GM20431 (cell line): ENCODE measurements around the gene BPIFB6.

Experiments used
- in situ Hi-C: fragments of 300-500 bp; cut with MseI, MboI; formaldehyde crosslinking; loops from one replicate; pipeline ENCODE4 v1.15.0; 2020; ENCODE audit warnings: low sequenced_read_pairs; ENCODE audit not compliant: unreplicated experiment

BPIFB6 gene

GRCh38 chr20:33000802-33001466, 30.5 kb upstream of the BPIFB6 start:
- in situ Hi-C loops: no loop called here

GRCh38 chr20:33002087-33002808, 29.2 kb upstream of the BPIFB6 start:
- in situ Hi-C loops: no loop called here

DNA sequence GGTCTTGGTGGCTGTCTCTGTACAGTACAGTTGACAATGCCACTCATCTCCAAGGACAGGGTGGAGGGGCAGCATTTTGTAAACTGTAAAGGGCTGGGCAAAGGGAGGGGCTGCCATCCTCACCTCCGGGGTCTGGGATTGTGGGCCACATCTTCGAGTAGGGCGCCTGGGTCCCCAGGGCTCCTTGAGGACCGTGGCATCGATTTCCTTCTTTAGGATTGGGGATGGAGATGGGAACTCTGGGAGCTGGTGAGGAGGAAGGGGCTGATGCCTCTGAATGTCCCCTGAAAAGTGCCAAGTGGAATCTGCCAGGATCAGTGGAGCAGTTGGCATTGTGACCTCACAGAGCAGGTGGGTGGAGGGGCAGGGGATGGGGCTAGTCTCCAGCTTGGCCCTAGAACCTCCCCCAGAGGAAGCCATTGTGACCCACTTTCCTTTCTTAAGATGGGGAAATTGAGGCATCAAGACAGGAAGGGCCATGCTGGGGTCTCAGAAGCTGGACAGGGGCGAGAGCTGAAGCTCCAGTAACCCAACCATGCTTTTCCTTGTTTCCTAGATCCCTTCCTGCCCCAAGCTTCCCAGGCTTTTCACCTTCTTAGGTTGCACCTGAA, 27.2 kb upstream of the BPIFB6 start, which contains the start of gene SUN5:
TSS of gene SUN5 (minus strand) at position 293 of the 611 bp plus-strand sequence. CDS start at position 200, 93 bp downstream.
- in situ Hi-C loops: no loop called here

DNA sequence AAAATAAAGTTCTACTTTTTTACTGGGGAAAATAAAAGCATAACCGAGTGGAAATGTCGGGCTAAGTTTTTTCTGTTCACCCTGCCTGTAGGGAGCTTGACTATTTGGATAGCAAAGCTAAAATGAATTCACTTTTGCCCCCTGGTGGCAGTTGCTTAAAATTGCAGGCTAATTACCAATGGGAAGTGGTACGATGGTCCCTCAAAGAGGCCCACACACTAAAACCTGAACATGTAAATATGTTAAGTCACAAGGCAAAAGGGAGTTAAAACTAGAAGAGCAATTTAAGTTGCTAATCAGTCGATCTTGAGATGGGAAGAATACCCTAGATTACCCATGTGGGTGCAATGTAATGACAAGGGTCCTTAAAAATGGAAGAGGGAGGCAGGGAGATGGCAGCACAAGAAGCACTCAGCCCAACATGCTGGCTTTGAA, 26.3 kb upstream of the BPIFB6 start:
- in situ Hi-C loops: no loop called here

GRCh38 chr20:33005908-33006775, 25.3 kb upstream of the BPIFB6 start:
- in situ Hi-C loops: no loop called here

- in situ Hi-C loops: no loop called here
Observed at GRCh38 chr20:33006776-33007375, 24.6 kb upstream of the BPIFB6 start.

DNA sequence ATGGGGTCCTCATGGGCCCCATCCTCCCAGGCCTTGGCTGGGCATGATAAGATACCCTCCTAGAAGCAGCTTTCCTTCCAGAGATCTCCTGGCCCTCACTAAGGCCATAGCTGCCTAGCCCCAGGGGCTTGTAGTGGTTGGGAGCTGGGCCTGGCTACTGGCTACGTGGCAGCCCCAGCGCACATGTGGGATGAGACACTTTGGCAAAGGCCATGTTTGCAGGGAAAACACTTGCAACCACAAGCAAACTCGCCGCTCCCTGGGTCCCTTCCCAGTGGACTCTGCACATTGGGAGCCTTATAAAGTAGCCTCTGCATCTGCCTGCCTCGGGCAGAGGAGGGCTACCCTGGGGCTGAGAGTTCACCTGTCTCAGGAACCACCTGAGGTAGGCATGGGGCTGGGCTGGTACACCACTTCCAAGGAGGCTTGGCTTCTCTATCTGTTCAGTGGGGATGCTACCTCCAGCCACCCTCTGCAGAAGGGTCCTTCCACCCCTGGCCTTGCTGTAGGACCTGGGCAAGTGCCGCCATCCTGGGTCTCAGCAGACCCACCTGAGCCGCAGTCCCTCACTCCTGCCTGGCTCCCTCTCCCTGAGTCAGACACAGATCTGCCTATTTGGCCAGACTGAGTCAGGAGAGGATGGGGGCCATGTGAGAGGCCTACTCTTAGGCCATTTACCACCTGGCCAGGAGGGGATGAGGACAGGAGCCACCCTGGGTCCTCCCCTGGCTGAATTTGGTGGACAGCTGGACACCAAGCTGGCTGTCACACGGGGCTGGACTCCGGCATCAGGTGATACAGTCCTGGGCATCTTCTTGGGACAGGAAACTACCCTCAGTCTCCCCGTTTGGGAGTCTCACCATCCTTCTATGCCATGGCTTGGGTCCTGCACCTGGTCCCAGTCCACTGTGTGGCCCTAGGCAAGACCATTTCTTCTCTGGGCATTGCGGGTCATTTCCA, 23.8 kb upstream of the BPIFB6 start, which contains the start of gene BPIFB2:
TSS of gene BPIFB2 (plus strand) at position 329 of the 960 bp plus-strand sequence. CDS start 871 bp downstream, outside the sequence.
- in situ Hi-C loops: no loop called here

GRCh38 chr20:33008336-33009213, 22.9 kb upstream of the BPIFB6 start:
- in situ Hi-C loops: no loop called here

GRCh38 chr20:33009214-33010132, 22.0 kb upstream of the BPIFB6 start:
- in situ Hi-C loops: no loop called here

DNA sequence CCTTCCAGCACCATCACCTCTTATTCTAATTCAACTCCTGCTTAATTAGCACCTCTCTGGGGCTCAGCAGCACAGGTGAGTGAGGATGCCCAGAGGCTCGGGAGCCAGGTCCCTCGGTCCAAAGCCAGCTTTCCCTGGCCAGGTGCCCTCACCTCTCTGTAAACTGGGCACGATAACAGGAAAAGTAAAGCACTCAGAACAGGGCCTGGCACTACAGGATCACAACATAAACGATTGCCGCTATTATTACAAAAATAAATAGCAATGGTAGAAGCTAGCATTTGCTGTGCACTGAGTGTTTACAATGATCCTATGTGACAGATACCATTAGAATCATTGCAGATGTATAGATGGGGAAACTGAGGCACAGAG, 21.3 kb upstream of the BPIFB6 start:
- in situ Hi-C loops: no loop called here

DNA sequence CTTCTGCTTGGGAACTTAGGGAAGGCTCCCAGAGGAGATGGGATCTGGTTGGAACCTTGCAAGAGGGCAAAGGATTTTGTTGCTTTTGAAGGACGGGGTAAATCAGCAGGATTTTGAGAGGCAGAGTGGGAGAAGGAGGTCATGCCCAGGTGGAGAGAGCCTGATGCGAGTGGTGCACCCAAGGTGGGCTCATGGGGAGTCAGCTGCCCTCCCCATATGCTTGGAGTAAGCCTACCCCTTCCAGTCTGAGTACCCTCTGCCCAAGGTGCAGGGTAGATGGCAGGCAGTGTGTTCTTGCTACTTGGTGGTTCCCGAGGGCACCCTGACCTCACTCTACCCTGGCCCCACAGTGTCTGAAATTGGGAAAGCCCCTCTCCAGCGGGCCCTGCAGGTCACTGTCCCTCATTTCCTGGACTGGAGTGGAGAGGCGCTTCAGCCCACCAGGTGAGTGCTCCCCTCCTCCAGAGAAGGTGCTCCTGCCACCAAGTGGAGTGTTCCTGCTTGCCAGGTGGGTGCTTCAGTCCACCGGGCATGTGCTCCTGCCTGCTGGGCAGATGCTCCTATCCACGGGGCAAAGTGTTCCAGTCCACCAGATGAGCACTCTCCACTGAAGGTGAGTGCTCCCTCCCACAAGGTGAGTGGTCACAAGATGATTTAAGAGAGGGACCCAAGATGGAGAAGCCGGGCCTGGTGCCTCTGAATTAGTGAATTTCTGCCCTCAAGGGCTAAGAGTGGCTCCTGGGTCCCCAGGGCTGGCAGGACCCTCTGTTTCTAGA, 20.6 kb upstream of the BPIFB6 start:
- in situ Hi-C loops: no loop called here

DNA sequence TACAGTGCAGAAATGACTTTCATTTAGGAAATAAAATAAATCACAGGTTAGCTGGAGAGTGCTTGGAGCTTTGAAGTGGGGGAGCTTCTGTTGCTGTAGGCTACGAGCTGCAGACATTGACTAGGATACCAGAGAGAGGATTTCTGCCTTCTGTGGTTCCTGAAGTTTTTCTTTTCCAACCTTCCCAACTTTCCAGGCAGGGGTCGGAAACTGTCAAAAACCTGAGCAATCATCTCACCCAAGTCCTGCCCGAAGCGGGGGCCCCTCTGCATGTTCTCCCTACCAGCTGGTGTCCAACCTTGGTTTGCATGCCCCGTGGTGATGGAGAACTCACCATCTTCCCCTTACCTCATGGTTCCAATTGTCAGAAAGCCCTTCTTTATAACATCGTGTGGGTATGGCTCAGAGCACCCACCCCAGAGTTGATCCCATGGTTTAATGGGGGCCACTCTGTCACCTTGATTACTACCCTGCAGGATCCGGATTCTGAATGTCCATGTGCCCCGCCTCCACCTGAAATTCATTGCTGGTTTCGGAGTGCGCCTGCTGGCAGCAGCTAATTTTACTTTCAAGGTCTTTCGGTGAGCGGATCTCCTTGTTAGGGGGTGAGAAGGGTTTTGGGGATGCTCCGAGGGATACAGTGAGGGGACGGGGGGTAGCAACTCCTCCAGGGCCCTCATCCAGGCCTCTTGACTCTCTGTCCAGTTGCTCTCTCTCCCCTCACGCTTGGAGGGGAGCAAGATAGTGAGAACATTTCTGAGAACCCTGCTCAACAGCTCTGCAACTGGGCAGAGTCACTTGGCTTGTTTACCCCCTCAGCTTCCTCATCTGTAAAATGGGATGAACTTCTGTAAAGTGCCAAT, 18.9 kb upstream of the BPIFB6 start:
- in situ Hi-C loops: no loop called here

GRCh38 chr20:33013701-33014326, 17.6 kb upstream of the BPIFB6 start:
- in situ Hi-C loops: no loop called here

DNA sequence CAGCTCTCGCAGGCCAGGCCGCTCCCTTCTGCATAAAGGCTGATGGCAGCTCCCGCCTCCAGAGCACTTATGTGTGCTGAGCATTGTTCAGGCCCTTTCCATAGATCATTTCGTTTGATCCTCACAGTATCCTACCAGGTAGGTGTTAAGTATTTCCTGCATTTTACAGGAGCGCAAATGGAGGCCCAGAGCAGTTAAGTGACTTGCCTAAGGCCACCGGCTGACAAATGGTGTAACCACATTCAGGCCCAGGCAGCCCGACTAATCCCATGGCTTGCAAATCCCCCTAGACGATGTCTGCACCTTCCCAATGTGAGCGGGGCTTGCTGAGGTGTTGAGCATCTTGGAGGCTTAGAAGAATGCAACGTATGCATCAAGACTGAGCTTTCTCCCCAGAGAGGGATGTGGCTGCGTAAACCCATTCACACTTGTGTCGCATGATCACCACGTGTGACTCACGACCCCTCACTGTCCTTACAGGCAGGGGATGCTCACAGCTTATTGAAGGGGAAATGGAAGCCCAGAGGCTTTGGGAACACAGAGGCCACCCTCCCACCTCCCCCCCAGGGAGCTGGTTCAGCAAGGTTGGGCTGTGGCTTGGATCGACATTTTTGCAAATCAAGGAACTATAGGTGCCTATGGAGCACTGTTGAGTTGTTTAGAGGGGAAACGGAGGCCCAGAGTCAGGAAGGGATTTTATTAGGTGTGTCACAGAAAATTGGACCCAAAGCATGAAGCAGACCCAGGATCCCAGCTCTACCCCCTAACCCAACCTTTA, 16.9 kb upstream of the BPIFB6 start:
- in situ Hi-C loops: no loop called here
